Measurements from ENCODE around the gene SMYD3.

The SMYD3 gene

DNA sequence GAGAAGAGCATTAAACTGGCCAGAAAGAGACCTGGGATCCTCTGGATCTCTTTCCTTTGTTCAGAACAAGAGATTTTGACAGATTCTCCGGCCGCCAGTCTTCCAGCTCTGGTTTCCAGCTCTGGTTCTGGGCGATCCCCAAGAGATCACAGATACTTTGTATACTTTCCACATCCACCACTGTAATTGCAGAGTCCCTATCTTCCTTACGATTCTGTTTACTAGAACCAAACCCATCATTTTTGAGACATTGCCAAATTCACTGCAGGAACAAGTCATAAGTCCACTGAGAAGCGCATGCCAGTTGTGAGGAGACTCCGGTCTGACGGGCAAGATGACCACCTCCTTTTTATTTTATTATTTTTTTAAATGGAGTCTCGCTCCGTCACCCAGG is 505.2 kb downstream of the SMYD3 start:
- no peak for DNase-seq

DNA sequence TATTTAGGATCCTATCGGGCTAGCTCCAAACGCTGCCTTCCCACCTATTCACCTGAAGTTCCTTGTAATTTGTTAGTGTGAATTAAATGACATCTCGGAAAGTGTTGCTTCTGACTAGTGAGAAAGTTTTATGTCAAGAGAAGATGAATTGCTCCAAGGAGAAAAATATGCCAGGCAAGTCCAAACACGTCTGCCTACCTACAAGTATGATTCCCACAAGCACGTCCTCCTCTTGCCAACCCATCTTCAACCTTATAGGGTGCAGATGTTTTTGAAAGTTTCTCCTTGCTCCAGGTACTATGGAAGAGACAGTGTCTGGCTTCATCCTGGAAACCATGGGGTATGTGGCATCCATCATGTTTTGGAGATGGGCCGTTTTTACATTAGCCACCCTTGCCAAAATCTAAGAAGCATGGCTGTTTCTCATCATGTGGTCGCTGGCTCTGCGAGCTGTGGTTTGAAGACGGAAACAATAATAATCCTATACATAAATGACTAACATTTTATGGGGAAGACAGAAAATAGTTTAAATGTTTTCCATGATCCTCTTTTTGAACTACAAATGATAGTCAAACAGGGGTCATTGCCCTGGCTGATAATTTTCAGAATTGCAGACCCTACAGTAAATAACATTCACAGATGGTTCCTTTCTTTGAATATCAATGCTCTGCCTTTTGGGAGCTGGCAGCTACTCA is 505.8 kb downstream of the SMYD3 start:
- DNase-seq = no peak

DNA sequence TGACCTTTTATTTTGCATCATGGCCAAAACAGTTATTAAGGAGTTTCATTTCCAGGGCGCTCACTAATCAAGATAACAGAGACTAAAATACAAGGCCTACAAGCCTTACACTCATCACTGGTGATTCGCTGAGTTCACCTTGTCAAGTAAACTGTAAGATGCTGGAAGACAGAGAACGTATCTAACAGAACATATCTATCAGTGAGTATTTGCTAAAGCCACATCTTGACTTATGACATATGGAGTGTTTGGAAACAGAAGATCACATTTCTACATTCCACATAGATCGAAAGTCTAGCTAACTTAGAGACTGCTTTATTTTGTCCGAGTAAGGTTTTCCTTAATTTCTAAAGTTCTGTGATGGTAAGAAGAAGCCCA is 506.5 kb downstream of the SMYD3 start:
- DNase-seq = no peak

DNA sequence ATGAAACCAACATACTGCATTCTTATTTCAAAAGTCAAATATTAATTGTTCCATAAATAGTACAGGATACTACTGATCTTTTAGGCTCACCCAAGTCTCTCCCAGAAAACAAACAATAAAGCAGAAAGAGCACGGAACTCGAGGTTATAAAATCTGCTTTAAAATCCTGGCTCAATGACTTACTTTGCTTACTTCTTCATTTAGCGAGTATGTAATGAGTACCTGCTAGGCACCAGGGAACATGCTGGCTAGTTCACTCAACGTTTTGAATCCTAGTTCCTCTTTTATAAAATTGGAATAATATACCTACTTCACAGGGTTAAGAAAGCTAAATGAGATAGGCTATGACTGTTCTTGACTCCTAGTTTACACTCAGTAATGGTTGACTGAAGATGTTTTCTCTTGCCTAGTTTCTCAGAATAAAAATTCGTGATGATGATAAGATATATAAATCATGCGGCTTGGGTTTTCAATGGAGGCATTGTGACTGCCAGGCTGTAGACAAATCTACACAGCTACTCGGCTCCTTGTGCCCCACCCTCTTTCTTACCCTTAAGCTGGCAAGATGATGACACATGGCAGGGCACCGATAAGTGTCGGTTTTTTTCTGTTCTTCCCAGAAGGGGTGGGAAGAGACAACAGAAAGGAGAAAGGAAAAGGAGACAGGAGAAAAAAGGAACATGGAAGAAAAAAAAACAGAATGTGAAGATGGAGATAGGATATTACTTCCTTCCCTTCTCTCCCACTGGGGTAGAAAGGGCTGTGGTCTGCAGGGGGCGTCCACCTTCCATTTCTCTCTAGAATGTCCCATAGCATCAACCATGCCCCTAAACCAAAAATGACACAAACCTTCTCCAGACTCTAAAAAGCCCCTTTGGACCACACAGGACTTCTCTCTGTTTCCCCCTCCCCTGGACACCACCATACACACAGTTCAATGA is 507.1 kb downstream of the SMYD3 start:
- DNase-seq = no peak

DNA sequence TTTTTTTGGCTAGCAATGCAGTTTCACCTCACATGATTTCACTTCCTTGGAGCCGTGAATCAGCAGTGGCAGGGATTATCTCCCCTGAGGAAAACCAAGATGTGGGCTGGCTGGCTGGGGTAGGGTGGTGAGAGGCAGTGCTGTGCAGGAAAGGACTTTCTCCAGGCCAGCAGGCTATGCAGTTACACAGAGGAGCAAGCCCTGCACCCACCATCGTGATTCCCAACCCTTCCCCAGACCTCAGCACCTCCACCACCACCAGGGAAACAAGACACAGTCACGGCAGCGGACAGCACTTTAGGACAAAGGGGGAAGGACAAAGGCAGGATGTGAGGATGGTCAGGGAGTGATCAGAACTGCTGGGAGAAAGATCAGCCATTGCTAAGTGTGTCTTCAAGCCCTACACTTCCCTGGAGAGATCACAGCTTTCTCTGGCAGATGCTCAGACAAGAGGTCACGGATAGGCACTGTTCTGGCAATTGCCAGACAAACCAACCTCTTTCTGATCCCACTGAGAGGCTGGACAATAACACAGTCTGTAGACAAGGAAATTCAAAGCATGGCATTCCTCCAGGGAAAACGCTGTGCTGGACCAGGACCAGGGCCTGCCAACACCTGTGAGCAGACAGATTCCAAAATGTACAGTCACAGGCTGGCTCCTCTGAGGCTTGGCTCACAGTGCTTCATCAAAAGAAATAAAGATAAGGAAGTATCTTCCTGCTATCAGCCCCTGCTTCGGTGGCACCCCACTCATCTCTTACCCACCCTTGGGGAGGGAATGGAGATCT is 509.4 kb downstream of the SMYD3 start:
- DNase-seq = no peak

DNA sequence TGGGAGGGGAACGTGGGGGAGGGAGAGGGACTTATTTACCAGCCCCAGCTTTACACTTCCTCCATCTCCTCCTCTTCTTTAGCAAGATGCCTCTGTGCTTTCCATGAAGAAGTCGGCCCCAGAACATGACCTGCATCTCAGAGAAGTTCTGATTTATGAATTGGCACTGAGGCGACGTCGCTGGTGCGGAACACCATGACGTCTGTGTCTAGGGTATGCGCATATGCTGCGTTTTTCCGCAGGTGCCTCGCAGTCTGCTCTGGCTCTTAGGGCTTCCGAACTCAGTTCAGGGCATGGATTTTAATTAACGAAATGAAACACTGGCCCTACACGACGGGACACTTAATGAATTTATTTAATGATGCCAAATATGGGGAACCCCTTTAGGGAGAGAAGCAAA is 510.3 kb downstream of the SMYD3 start:
- no peak for DNase-seq

DNA sequence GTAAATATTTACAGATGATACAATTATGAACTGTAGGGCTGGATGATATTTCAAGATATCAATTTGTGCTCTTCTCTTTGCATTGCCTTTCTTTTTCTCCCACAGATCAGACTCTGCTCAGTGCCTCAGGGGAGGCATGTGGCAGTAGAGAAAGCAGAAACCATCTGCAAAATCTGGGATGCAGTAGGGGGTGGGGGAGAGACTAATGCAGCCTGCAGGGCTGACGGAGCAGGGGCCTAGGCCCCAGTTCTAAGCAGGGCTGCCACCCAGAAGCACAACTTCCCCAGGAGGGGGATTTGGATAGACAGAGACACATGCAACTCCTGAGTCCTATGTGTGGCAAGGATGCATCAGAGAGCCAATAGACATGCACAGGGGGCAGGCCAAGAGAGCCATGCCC is 511.6 kb downstream of the SMYD3 start:
- DNase-seq = no peak

DNA sequence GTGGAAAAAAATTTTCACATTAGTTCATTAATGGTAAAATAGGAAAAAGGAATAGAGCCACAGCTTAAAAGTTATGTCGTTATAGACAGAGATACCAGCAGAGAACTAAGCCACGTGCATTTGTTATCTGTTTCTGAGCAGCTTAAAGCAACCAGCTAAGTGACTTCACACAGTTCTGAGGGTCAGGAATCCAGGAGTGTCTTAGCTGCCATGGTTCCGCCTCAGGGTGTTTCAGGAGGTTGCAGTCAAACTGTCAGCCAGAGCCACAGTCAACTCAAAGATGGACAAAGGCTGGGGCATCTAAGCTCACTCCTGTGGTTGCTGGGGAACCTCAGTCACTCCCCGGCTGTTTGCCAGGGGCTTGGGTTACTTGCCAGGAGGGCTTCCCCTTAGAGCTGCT is 515.8 kb downstream of the SMYD3 start:
- DNase-seq = no peak

DNA sequence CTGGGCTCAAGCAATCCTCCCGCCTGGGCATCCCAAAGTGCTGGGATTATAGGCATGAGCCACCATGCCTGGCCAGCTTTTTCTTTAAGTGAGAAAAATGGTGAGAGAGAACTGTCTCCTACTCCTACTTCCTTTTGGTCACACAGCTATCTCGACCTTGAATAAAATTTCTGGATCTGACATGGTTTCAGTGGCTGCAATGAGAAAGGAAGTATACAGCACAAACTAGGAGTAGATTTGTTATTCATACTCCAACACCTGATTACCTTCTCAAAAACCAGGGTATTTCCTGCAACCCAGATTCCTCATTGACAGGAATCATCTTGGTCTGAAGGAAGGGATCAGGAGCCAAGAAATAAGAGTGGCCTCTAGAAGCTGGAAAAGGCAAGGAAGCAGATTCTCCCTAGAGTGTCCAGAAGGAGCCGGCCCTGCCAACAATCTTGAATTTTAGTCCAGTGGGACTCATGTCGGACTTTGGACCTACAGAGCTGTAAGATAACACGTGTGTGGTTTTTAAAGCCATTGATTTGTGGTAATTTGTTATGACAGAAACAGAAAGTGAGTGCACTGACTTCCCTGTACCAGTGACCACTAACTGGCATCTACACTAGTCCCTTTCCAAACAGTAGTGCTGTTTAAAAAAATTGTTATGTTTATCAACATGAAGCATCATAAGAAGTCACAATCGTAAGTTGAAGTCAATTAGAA is 516.6 kb downstream of the SMYD3 start:
- DNase-seq = no peak

DNA sequence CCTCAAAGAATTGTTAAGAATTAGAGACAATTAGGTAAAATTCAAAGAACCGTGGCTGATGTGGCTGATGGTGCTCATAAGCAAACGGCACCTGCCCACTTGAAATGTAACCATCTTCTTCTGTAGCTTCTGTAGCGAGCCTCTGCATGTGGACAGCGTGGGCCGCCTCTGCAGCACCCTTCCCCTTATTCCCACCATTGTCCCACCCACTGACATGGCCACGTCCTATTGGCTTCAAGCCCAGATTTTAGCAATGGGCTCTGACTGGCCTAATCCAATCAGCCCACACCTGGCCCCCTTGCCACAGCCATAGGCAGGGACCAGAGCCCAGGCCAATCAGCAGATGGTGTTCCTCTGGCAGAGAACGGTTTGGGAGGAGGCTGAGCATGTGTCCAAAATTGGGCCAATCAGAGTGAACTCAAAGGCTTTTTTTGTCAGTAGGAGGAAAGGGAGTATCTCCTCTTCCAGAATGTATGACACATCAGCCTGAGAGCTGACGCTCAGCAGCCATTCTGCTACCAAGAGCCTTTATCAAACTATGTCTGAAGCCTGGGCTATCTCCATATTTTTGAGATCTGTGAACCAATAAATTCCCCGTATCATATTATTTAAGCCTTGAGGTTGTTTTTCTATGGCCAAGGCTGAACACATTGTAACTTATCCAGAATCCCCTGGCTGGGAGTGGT is 518.5 kb downstream of the SMYD3 start:
- DNase-seq = no peak

DNA sequence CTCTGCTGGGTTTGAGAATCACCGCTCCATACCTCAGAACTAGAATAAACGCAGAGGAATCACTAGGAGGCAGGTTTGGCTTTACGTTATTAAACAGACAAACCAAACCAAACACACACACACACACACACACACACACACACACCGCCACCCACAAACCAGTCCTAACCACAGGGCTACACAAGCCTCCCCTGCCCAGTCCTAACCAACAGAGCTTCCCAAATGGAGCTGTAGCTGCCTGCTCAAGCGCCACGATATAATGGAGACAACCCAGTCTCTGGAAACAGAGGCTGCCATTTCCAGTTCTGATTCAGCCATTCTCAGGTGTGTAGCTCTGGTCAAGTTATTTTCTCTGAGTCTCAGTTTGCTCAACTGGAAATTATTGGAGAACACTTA is 519.1 kb downstream of the SMYD3 start:
- no peak for DNase-seq

DNA sequence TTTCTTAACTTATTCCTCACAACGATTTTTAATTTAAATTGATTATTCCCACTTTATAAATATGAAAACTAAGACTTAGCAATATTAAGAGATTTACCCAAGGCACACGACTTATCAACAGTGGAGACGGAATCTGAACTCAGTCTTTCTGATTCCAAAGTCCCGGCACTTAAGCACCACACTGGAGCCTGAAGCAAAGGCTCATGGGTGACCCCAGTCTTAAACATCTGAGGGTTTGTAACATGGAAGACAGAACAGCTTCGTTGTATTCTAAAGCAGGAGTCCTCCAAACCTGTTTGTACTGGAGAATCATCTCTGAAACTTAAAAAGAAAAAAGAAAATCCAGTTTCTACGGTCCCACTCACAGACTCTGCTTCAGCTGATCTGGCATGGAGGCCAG is 519.5 kb downstream of the SMYD3 start:
- no peak for DNase-seq

DNA sequence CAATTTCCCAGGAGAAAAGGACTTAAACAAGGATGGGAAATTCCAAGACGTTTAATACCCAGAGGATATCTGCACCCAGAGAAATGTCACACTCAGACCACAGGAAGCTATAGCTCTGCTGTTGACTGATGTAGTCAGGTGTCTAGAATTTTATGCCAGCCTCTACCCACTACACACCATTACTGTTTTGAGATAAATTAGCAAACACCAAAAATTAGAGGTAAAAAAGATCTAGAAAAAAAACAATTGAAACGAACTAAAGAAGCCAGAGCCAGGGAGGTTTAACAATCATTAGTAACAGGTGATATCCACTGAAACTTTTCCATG is 519.9 kb downstream of the SMYD3 start:
- no peak for DNase-seq

DNA sequence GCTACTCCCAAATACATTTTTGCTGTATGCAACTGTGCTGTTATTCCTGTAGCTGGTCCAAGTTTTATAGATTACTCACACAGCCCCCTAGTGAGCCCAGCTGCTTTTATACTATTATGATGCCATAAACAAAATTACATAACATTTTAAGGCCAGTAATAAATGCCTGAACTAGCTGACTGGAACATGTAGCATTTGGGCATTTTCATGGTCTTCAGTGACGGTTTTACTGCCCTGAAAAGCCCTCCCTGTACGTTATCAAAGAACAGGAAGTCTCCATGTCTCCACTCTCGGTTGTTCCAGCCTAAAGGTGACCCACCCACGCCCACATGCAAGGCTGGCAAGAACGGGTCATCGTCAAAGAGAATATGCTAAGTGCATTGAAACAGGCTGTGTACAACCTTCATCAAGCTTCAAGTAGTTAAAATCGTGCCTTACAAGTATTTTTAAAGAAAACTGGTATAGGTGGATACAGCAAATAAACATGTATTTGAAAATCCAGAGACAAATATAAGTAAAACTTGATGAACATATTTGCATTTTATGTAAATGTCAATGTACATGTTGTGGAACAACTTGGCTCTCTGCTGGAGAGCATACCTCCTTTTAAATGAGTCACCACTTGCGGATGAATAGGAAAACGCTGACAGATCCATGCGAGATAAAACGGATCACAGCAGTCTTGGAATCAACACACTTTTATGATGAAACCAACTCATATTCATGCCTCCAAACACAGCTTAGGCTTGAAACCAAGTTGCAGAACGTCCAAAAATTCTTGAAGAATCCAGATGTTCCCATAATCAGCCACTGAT is 520.5 kb downstream of the SMYD3 start:
- no peak for DNase-seq

DNA sequence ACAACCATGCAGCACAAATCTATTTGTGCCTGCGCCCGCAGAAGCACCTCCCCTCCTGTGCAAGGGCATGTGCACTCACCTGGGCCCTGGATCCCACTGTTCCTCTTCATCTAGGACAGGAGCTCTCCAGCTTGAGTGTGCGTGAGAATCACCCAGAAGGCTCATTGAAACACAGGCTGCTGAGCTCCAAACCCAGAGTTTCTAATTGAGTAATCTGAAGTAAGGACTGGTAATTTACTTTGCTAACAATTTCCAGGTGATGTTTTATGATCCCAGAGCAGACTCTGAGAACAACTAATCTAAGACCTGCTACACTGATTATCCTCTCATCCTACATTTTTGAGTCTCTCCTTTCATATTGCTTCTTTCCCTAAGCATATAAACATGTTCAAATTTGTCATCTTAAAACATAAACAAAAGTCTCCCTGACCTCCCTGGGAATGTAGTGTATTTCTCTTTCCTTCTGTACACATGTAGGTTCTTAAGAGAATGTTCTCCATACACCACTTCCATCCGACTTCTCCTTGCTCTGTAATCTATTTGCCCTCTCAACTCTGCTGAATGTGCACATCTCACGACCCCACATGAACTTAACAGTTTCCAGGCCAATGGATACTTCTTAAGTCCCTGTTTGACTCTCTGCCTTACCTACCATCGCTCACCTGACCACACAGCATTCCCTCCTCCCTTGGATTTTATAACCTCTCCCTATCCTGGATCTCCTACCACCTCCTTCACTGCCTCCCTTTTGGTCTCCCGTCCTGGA is 522.5 kb downstream of the SMYD3 start:
- no peak for DNase-seq

DNA sequence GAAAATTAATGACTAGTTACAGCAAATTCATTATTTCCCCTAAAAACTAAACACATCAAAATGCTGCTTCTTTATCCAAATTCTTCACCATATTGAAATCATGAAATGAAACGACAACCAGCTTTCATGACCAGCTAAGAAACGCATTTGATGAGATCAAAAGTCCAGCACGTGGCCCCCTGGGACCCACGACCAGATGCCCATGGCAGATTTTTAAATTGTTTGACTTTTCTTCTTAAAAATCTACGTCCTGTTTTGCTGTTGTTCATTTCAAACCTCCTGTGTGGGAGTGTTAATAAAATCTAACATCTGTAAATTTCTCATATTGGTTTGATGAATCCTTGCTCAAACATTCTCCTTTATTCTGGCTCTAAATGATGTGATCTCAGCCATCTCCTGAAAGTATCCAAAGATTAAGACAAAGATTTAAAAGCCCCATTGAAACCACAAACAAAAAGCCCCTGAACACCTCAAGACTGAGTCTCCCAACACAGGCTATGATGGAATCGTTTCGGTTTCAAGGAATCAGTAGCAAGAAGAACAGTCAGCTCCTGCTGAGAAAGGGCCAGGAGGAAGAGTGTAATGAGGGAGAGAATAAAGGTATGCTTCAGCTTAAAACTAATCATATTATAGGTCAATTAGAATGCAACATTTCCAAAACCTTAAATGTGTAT is 523.6 kb downstream of the SMYD3 start:
- DNase-seq = no peak

DNA sequence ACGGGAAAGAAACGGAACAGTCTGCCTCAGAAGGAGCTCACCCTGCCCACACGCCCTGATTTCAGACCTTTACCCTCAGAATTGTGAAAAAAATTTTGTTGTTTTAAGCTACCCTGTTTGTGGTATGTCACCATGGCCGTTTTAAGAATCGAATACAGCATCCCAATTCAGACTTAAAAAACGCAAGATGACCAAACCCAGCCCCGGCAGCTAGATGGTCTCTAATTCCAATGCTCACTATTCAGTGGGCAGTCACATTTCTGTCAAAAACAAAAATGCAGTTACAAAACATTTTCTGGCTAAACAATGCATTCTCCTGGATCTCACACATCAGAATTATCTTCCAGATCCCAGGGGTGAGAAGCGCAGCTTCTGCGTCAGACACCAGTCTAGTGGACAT is 527.5 kb downstream of the SMYD3 start:
- no peak for DNase-seq

DNA sequence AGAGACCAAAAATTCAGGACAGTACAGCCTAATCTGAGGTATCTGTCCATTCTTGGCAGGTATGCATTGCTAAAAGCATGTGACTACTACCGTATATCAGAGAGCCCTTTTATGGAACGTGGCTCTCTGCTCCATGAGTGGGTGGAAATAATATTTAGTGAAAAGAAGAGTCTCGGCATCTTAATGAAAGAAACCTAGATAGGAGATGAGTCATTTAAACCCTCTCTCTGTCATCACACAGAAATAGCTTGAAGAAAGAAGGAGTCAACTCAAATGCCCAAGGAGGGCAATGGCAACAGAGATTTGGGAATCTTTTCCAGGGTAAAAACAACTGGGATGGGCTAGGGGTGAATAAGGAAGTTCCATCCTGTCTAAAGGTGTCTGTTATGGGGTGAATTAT is 528.2 kb downstream of the SMYD3 start:
- no peak for DNase-seq

DNA sequence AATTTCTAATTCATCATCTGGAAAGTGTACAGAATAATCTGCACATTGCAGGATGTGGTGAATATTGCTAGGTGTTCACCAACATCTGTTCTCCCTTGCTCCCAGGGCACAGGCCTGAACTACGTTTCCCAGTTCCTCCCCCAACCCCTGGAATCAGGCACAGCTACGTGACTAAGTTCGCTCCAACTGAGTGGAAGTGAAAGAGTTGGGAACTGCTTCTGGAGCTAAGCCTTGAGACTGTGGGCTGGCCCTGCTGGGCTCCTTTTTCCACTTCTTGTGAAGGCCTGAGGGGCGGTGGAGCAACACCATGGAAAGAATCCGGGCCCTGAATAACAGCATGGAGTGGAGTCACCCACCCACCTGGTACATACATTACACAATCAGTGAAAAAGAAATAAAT is 534.6 kb downstream of the SMYD3 start:
- DNase-seq = no peak

DNA sequence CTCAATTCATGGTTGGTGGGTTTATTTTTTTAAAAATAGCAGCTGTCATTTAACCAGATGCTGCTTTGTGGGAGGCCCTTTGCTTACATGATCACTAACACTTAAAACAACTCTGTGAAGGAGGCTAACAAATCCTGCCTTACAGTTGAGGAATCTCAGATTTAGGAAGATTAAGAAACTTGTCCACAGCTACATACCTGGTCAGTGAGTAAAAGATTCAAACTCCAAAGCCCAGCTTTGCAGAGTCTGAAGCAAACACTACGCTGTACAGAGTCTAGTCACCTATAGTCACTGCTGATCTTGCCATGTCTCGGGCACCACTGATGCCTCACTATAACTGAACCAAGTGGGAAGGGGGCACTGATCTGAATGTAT is 535.4 kb downstream of the SMYD3 start:
- DNase-seq = no peak
